HEK293T (cell line): ENCODE measurements around the gene ATG101.

ENCODE experiments used
- FOXK2 ChIP-seq: fragments of 450-650 bp; IDR thresholded peaks from 2 replicates; pipeline ENCODE4 v1.6.1; 2016; ENCODE audit warnings: mild to moderate bottlenecking
- FOXM1 ChIP-seq: fragments of 450-650 bp; IDR thresholded peaks from 2 replicates; pipeline ENCODE4 v1.6.1; 2017; ENCODE audit warnings: mild to moderate bottlenecking, borderline replicate concordance
- SP1 ChIP-seq: fragments of 450-650 bp; IDR thresholded peaks from 2 replicates; pipeline ENCODE4 v1.6.1; 2017
- SUZ12 ChIP-seq: fragments of 450-650 bp; IDR thresholded peaks from 2 replicates; pipeline ENCODE4 v1.6.1; 2016; ENCODE audit warnings: mild to moderate bottlenecking

DNA sequence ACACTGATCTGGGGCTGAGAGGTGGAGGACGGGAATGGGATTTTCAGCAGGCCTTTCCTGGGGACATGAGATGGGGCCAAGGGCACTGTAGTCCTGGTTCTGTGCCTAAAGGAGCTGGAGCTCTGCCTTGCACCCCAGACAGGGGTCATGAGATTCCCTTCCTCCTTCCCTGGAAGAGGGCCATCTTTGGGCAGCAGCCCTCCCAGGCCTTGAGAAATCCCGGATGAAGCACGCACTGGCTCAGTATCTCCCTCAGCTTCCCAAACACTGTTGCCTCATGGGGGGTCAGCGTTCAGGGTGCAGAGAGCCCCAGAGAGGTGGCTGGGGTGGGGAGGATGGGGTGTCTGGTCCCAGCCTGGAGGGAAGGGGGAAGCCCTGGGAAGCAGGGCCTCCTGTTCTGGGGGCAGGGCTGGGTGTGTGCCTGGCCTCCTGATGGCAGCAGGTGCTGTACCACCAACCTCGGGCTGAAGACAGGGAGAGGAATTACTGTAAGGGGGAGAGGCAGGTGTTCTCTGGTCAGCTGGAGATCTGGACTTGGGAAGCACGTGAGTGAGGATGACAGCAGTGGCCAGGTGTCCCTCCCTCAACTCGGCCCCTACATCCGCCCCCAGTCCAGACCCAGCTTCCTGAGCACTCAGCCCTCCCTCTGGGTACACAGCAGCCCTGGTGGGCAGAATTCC is 26.9 kb upstream of the ATG101 start:
- no peak for TF ChIP-seq SP1
- no peak for TF ChIP-seq SUZ12
- TF ChIP-seq FOXK2 = no peak
- TF ChIP-seq FOXM1 = no peak
